MM.1S (cell line): ENCODE measurements around the gene NT5M.

Experiments used
- DNase-seq: peaks from one replicate; pipeline ENCODE4 v3.0.0-alpha.2; 2015
- H2AFZ ChIP-seq: fragments of 300-600 bp; sonication (generic); 2 replicates; pipeline ENCODE4 v1.6.0; 2016; ENCODE audit warnings: antibody characterized with exemption, low read length
- H3F3A ChIP-seq: fragments of 300-600 bp; sonication (generic); 2 replicates; pipeline ENCODE4 v1.6.1; 2016; ENCODE audit warnings: mild to moderate bottlenecking, antibody characterized with exemption, low read length, moderate library complexity, mixed read lengths; ENCODE audit not compliant: insufficient read depth
- H3K27ac ChIP-seq: fragments of 300-600 bp; sonication (generic); 2 replicates; pipeline ENCODE4 v1.5.1; 2016; ENCODE audit warnings: mild to moderate bottlenecking, low read length
- H3K27me3 ChIP-seq: fragments of 300-600 bp; sonication (generic); replicated peaks from 2 replicates; pipeline ENCODE4 v1.6.0; 2016; ENCODE audit warnings: low read length; ENCODE audit not compliant: insufficient read depth
- H3K36me3 ChIP-seq: fragments of 300-600 bp; sonication (generic); replicated peaks from 2 replicates; pipeline ENCODE4 v1.6.1; 2016; ENCODE audit warnings: mild to moderate bottlenecking, low read length, mixed read lengths; ENCODE audit not compliant: insufficient read depth
- H3K4me1 ChIP-seq: fragments of 300-600 bp; sonication (generic); 2 replicates; pipeline ENCODE4 v1.6.1; 2016; ENCODE audit warnings: low read length, mixed read lengths
- H3K4me2 ChIP-seq: fragments of 300-600 bp; sonication (generic); 2 replicates; pipeline ENCODE4 v1.6.0; 2016; ENCODE audit warnings: low read depth, low read length
- H3K4me3 ChIP-seq: fragments of 300-600 bp; sonication (generic); 2 replicates; pipeline ENCODE4 v1.5.1; 2016; ENCODE audit warnings: low read length, mixed read lengths
- H3K79me2 ChIP-seq: fragments of 300-600 bp; sonication (generic); 2 replicates; pipeline ENCODE4 v1.6.1; 2016; ENCODE audit warnings: mixed run types, low read length, mixed read lengths
- H3K9ac ChIP-seq: fragments of 300-600 bp; sonication (generic); 2 replicates; pipeline ENCODE4 v1.6.1; 2016; ENCODE audit warnings: low read length, mixed read lengths
- H3K9me2 ChIP-seq: fragments of 300-600 bp; sonication (generic); replicated peaks from 2 replicates; pipeline ENCODE4 v1.6.1; 2016; ENCODE audit warnings: mild to moderate bottlenecking, low read length, mixed read lengths; ENCODE audit not compliant: insufficient read depth
- H3K9me3 ChIP-seq: fragments of 300-600 bp; sonication (generic); replicated peaks from 2 replicates; pipeline ENCODE4 v1.6.1; 2016; ENCODE audit warnings: mild to moderate bottlenecking, low read length, mixed read lengths; ENCODE audit not compliant: insufficient read depth
- H4K20me1 ChIP-seq: fragments of 300-600 bp; sonication (generic); 2 replicates; pipeline ENCODE4 v1.6.1; 2016; ENCODE audit warnings: mild to moderate bottlenecking, low read length, moderate library complexity, mixed read lengths; ENCODE audit not compliant: insufficient read depth
- EZH2 ChIP-seq: fragments of 300-600 bp; sonication (generic); optimal IDR thresholded peaks from 2 replicates; pipeline ENCODE3; 2017; ENCODE audit warnings: low read depth, mild to moderate bottlenecking, antibody characterized with exemption, low read length, mixed read lengths
- EZH2phosphoT487 ChIP-seq: fragments of 300-600 bp; sonication (generic); IDR thresholded peaks from 2 replicates; pipeline ENCODE4 v1.6.1; 2018; ENCODE audit warnings: antibody characterized with exemption, low read length
- TF ChIP-seq, protein P1 (sequence below): fragments of 300-600 bp; sonication (generic); IDR thresholded peaks from 2 replicates; pipeline ENCODE4 v1.5.1; 2016; ENCODE audit warnings: antibody characterized with exemption, low read length, mixed read lengths

The NT5M gene

DNA sequence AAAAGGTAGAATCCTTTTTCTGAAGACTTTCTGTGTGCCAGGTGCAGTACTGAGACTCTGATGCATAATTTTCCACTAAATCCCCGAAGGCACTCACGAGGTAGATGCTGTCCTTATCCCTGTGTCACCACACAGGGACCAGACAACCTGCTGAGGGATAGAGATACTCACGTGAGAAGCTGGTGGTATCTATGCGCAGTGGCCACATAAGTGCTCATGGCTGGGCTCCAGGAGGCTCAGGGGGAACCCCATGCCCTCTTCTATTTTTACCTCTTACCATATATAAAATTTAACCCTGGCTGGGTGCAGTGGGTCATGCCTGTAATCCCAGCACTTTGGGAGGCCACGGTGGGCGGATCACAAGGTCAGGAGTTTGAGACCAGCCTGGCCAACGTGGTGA, 38.3 kb downstream of the NT5M start:
- Histone ChIP-seq H2AFZ (no peak overlapping the region), H3K27ac (no peak overlapping the region), H3K9me3 (no peaks in the 10 kb centered on the region), H4K20me1 (no peaks in the 10 kb centered on the region), H3K9me2 (no peaks in the 10 kb centered on the region), H3K4me1 (no peaks in the 10 kb centered on the region), H3K9ac (no peak overlapping the region), H3K4me3 (no peak overlapping the region), H3K36me3 (no peaks in the 10 kb centered on the region), H3K4me2 (no peak overlapping the region), H3K27me3 (no peaks in the 10 kb centered on the region), H3F3A (no peaks in the 10 kb centered on the region), H3K79me2 (no peaks in the 10 kb centered on the region)
- TF ChIP-seq EZH2phosphoT487: no peak
- TF ChIP-seq EZH2: no peak
- TF ChIP-seq, protein P1, sequence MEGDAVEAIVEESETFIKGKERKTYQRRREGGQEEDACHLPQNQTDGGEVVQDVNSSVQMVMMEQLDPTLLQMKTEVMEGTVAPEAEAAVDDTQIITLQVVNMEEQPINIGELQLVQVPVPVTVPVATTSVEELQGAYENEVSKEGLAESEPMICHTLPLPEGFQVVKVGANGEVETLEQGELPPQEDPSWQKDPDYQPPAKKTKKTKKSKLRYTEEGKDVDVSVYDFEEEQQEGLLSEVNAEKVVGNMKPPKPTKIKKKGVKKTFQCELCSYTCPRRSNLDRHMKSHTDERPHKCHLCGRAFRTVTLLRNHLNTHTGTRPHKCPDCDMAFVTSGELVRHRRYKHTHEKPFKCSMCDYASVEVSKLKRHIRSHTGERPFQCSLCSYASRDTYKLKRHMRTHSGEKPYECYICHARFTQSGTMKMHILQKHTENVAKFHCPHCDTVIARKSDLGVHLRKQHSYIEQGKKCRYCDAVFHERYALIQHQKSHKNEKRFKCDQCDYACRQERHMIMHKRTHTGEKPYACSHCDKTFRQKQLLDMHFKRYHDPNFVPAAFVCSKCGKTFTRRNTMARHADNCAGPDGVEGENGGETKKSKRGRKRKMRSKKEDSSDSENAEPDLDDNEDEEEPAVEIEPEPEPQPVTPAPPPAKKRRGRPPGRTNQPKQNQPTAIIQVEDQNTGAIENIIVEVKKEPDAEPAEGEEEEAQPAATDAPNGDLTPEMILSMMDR: no peak
- no peak for DNase-seq

DNA sequence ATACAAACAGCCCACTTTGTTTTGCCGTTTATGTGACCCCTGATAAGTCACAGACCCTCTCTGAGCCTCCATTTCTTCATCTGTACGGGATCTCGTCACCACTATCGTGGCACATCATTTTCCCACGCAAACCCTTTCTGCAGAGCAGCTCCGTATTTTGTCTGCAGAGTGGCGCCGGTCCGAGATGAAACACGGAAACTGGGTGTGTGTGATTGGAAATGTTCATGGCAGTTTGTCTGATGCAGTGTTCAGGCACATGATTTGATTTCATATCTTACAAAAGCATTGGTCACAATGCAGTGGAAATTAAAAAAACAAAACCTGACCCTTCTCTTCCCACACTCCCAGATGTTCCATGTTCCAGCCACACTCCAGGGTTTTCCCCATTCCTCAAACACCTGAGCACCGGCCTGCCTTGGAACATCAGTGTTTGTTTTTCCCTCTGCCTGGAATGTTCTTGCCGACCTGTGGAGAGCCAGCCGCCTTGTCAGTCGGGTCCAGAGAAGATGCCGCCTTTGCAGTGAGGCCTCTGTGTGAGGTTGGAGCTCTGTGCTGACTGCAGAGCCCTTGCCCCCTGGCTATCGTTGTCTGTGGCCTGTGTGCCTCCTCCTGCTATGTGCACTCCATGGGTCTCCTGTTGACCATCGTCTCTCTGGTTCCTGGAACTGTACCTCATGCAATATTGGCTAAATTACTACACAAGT, 39.2 kb downstream of the NT5M start:
- no peaks in the 10 kb centered on the region for H3K9me2 ChIP-seq
- no peaks in the 10 kb centered on the region for H3K79me2 ChIP-seq
- H3K4me2 ChIP-seq: no peak overlapping the region
- H3F3A ChIP-seq: no peaks in the 10 kb centered on the region
- H4K20me1 ChIP-seq: no peaks in the 10 kb centered on the region
- no peaks in the 10 kb centered on the region for H3K4me1 ChIP-seq
- H2AFZ ChIP-seq: no peak overlapping the region
- TF ChIP-seq EZH2 (no peak), EZH2phosphoT487 (no peak)
- TF ChIP-seq, protein P1: no peak
- no peak for DNase-seq
- H3K27me3 ChIP-seq: no peaks in the 10 kb centered on the region
- no peaks in the 10 kb centered on the region for H3K36me3 ChIP-seq
- H3K4me3 ChIP-seq: no peak overlapping the region
- H3K9ac ChIP-seq: no peak overlapping the region
- H3K27ac ChIP-seq: no peak overlapping the region
- H3K9me3 ChIP-seq: no peaks in the 10 kb centered on the region

DNA sequence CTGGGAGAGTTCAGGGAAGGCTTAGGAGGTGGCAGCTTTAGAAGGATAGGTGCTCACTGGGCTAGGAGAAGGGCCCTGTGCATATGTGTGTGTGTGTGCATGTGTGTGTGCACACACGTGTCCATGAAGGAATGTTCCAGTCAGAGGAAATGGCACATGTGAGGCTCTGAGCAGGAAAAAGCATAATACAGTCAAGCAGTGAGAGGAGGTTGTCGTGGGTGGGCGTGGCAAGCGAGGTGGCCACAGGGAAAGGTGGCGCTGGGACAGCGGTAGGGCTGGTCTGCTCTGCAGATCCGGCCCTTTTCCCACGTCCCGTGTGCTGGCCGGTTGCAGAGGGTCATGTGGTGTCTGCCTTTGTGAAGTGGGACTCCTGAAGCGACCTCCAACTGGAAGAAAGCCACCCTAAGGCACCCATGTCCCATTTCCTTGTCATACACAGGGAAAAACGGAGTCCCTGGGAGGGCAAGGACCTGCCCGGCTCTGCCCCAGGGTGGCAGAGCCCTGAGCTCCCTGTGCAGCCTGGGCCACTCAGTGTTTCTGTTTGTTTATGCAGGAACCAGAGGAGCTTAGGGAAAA, 40.1 kb downstream of the NT5M start:
- Histone ChIP-seq H3K4me1 (no peaks in the 10 kb centered on the region), H3K27ac (no peak overlapping the region), H3K79me2 (no peaks in the 10 kb centered on the region), H2AFZ (no peak overlapping the region), H3K36me3 (no peaks in the 10 kb centered on the region), H4K20me1 (no peaks in the 10 kb centered on the region), H3K27me3 (no peaks in the 10 kb centered on the region), H3F3A (no peaks in the 10 kb centered on the region), H3K9me2 (no peaks in the 10 kb centered on the region), H3K9ac (no peak overlapping the region), H3K9me3 (no peaks in the 10 kb centered on the region), H3K4me3 (no peak overlapping the region), H3K4me2 (no peak overlapping the region)
- DNase-seq: no peak
- TF ChIP-seq EZH2phosphoT487 (no peak), EZH2 (no peak)
- TF ChIP-seq, protein P1: no peak
